ENCODE measurements around the gene LRP1B.

DNA sequence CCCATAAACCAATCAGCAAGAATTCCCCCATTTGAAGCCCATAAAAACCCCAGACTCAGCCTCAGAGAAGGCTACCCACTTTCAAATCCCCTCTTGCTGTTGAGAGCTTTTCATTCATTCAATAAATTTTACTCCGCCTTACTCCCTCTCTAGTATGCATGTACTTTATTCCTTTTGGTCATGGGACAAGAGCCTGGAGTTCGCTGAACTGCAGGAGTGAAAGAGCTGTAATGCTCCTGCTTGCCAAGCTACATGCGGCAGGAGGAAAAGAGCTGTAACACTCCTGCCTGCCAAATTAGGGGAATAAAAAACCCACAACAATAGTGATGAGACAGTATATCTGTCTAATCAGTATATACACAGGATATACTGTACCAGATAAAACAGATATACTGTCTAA lies 1261.7 kb downstream of the LRP1B start:
- TF ChIP-seq, protein P1, sequence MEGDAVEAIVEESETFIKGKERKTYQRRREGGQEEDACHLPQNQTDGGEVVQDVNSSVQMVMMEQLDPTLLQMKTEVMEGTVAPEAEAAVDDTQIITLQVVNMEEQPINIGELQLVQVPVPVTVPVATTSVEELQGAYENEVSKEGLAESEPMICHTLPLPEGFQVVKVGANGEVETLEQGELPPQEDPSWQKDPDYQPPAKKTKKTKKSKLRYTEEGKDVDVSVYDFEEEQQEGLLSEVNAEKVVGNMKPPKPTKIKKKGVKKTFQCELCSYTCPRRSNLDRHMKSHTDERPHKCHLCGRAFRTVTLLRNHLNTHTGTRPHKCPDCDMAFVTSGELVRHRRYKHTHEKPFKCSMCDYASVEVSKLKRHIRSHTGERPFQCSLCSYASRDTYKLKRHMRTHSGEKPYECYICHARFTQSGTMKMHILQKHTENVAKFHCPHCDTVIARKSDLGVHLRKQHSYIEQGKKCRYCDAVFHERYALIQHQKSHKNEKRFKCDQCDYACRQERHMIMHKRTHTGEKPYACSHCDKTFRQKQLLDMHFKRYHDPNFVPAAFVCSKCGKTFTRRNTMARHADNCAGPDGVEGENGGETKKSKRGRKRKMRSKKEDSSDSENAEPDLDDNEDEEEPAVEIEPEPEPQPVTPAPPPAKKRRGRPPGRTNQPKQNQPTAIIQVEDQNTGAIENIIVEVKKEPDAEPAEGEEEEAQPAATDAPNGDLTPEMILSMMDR (IDR thresholded peaks at IDR 0.05; ENCODE audit: low read depth, low read length, poor library complexity, severe bottlenecking): no peak
- no peak for TF ChIP-seq EZH2phosphoT487 (IDR thresholded peaks at IDR 0.05; ENCODE audit: borderline replicate concordance, low read length)
